WTC11 (cell line): Measurements from ENCODE around the gene GRIP2. TPM values are rescaled to one million over a fixed set of nuclear protein-coding genes. Genes with fewer than 3 reads are reported as not detected.

Experiments
- ATAC-seq: fragments of 200-7000 bp; cut with Tn5 transposase; 2 replicates; pipeline ENCODE4 v1.10.0; 2021; ENCODE audit warnings: mild to moderate bottlenecking, moderate library complexity
- CTCF ChIA-PET: fragments of 300-600 bp; sonication (Branson Sonifier 250); formaldehyde crosslinking; loops from one replicate; lab custom pipeline; 2021; ENCODE audit warnings: antibody characterized with exemption; lab: Charles Lee
- POLR2A ChIA-PET: fragments of 350-600 bp; sonication (Branson Sonifier 250); formaldehyde crosslinking; loops from one replicate; lab custom pipeline; 2021; ENCODE audit warnings: antibody characterized with exemption; lab: Charles Lee
- DNase-seq: peaks from one replicate; pipeline ENCODE4 v3.0.0; 2021; ENCODE audit warnings: low spot score
- H3K27ac Mint-ChIP-seq: 2 replicates; pipeline ENCODE4 v1.8.0; 2021; ENCODE audit warnings: mixed read lengths
- H3K27me3 Mint-ChIP-seq: 2 replicates; pipeline ENCODE4 v1.8.0; 2021; ENCODE audit warnings: low read depth, mild to moderate bottlenecking, moderate library complexity, mixed read lengths
- H3K36me3 Mint-ChIP-seq: 2 replicates; pipeline ENCODE4 v1.8.0; 2021; ENCODE audit warnings: mixed read lengths
- H3K4me1 Mint-ChIP-seq: 2 replicates; pipeline ENCODE4 v1.8.0; 2022; ENCODE audit warnings: mixed read lengths
- H3K4me3 Mint-ChIP-seq: 2 replicates; pipeline ENCODE4 v1.8.0; 2021; ENCODE audit warnings: mild to moderate bottlenecking, moderate library complexity, mixed read lengths
- H3K9me3 Mint-ChIP-seq: 2 replicates; pipeline ENCODE4 v1.8.0; 2021; ENCODE audit warnings: mixed read lengths
- IRF2 ChIP-seq: sonication (generic); formaldehyde crosslinking; IDR thresholded peaks from 2 replicates; pipeline ENCODE4 v1.8.0; 2022; ENCODE audit warnings: low read depth, missing genetic modification reagents, borderline replicate concordance
- total RNA-seq: library from RNA; stranded (reverse); gene quantifications from 3 replicates; pipeline ENCODE4 v1.2.3, GENCODE V29; 2021

The GRIP2 gene
- total RNA-seq, 1 experiment from 2014 or later = 12.0 TPM

GRCh38 chr3:14439501-14440167, 100.5 kb downstream of the GRIP2 start:
- ChIA-PET POLR2A (no interaction called here), CTCF (interaction anchor here (2.0 kb wide), 1 partner anchor 164 kb away, joined by 5 read pairs; no protein-coding TSS in a partner anchor)
- no peak for TF ChIP-seq IRF2
- H3K36me3 Mint-ChIP-seq = peaks cover 11% of the 10 kb centered on the region
- peaks cover 41% of the 10 kb centered on the region for H3K4me1 Mint-ChIP-seq
- ATAC-seq (no peak), DNase-seq (no peak)
- H3K4me3 Mint-ChIP-seq = no peak overlapping the region
- H3K27ac Mint-ChIP-seq = peak overlapping the region; percentile 73
- no peaks in the 10 kb centered on the region for H3K9me3 Mint-ChIP-seq
- no peaks in the 10 kb centered on the region for H3K27me3 Mint-ChIP-seq

Other genes with a start within 250 kb of the GRIP2 start
- gene SLC6A6, start 137.7 kb downstream of the GRIP2 start, total RNA-seq = 144 to 211 TPM (median 147 TPM) in 3 replicates
- 11.3 to 16.0 TPM (median 13.8 TPM) in 3 replicates for gene CCDC174, start 111.4 kb upstream of the GRIP2 start, total RNA-seq
- not detected in 3 replicates for gene C3orf20, start 134.8 kb upstream of the GRIP2 start, total RNA-seq